GM12878 (cell line): ENCODE data around the gene PRPF31. TPM values are rescaled to one million over a fixed set of nuclear protein-coding genes. Genes with fewer than 3 reads are reported as not detected.

Experiments
- ATAC-seq: fragments of 200-7000 bp; cut with Tn5 transposase; 3 replicates; pipeline ENCODE4 v1.9.1; 2020; ENCODE audit warnings: mild to moderate bottlenecking, moderate library complexity
- BruUV-seq: library from RNA; stranded (reverse); fragments of 400-500 nt; replicated peaks from 2 replicates; lab custom pipeline; 2021; lab: Mats Ljungman, UMichigan
- CTCF ChIA-PET: fragments of 300-600 bp; sonication (Branson Sonifier 250); formaldehyde crosslinking; extraction: SDS; loops from one replicate; lab custom pipeline; 2021; ENCODE audit warnings: inconsistent platforms; lab: Yijun Ruan, JAX
- POLR2A ChIA-PET: fragments of 350-600 bp; formaldehyde crosslinking; extraction: SDS; loops from one replicate; lab custom pipeline; 2021; ENCODE audit warnings: inconsistent platforms; lab: Charles Lee
- RAD21 ChIA-PET: fragments of 300-600 bp; sonication (Branson Sonifier 250); formaldehyde crosslinking; loops from one replicate; lab custom pipeline; 2023; ENCODE audit warnings: antibody characterized with exemption; ENCODE audit not compliant: unreplicated experiment; lab: Charles Lee
- SMC1A ChIA-PET: fragments of 300-600 bp; sonication (Branson Sonifier 250); formaldehyde crosslinking; loops from one replicate; lab custom pipeline; 2023; ENCODE audit not compliant: unreplicated experiment, uncharacterized antibody; lab: Charles Lee
- DNase-seq: peaks from one replicate; pipeline ENCODE4 v3.0.0-alpha.2; 2011; ENCODE audit warnings: low read depth, low spot score
- FAIRE-seq: peaks from 3 replicates; lab custom pipeline; 2011; peaks lifted over from hg19 to GRCh38; lab: Jason Lieb, UNC
- H2AFZ ChIP-seq: 2 replicates; pipeline ENCODE4 v1.6.0; 2011; ENCODE audit warnings: low read depth, low read length, control low read depth; ENCODE audit not compliant: control insufficient read depth
- H3K27ac ChIP-seq: 2 replicates; pipeline ENCODE4 v1.5.1; 2011; ENCODE audit warnings: control low read depth; ENCODE audit not compliant: control insufficient read depth, insufficient read depth
- H3K27me3 ChIP-seq, 2 experiments: replicated peaks in 1 of 2; 2 replicates each; pipeline versions ENCODE4 v1.6.0 to v1.6.1; 2011; ENCODE audit warnings: low read length in 1 of 2; ENCODE audit not compliant: control insufficient read depth in 2 of 2, insufficient read depth in 2 of 2
- H3K36me3 ChIP-seq, 2 experiments: 2 replicates each; pipeline ENCODE4 v1.5.1; 2011; ENCODE audit warnings: low read length in 1 of 2; ENCODE audit not compliant: control insufficient read depth in 2 of 2, insufficient read depth in 2 of 2
- H3K4me1 ChIP-seq: 2 replicates; pipeline ENCODE4 v1.6.1; 2011; ENCODE audit warnings: mild to moderate bottlenecking, low read length, moderate library complexity, mixed read lengths; ENCODE audit not compliant: control insufficient read depth, insufficient read depth
- H3K4me2 ChIP-seq: 2 replicates; pipeline ENCODE4 v1.6.0; 2011; ENCODE audit warnings: control low read depth; ENCODE audit not compliant: control insufficient read depth, insufficient read depth
- H3K4me3 ChIP-seq: fragments of 200-600 bp; sonication (generic); 2 replicates; pipeline ENCODE4 v1.5.1; 2016
- H3K79me2 ChIP-seq: 2 replicates; pipeline ENCODE4 v1.6.0; 2011; ENCODE audit warnings: low read length; ENCODE audit not compliant: control insufficient read depth, insufficient read depth
- H3K9ac ChIP-seq: 2 replicates; pipeline ENCODE4 v1.8.0; 2011; ENCODE audit warnings: low read length, control low read depth, mixed read lengths; ENCODE audit not compliant: control insufficient read depth, insufficient read depth
- H3K9me3 ChIP-seq: replicated peaks from 3 replicates; pipeline ENCODE4 v1.5.1; 2011; ENCODE audit warnings: mild to moderate bottlenecking, low read length; ENCODE audit not compliant: control insufficient read depth, insufficient read depth
- H4K20me1 ChIP-seq: 2 replicates; pipeline ENCODE4 v1.6.0; 2011; ENCODE audit not compliant: control insufficient read depth, insufficient read depth
- CBFB ChIP-seq: IDR thresholded peaks from 2 replicates; pipeline ENCODE4 v1.6.1; 2016; ENCODE audit warnings: antibody characterized with exemption, low read depth
- CEBPB ChIP-seq, 2 experiments: fragments of 150-350 bp in 1 of 2; IDR thresholded peaks; 2 replicates each; pipeline ENCODE4 v1.6.1; 2012 to 2014; ENCODE audit warnings: low read depth in 2 of 2, low read length in 2 of 2, borderline replicate concordance in 1 of 2, inconsistent platforms in 1 of 2
- EED ChIP-seq: sonication (generic); IDR thresholded peaks from 2 replicates; pipeline ENCODE4 v1.6.1; 2016; ENCODE audit warnings: antibody characterized with exemption, low read depth
- FOS ChIP-seq: IDR thresholded peaks from 3 replicates; pipeline ENCODE4 v1.6.1; 2011; ENCODE audit warnings: borderline replicate concordance; ENCODE audit not compliant: insufficient read length; ENCODE audit errors: extremely low read depth
- FOXK2 ChIP-seq: fragments of 450-650 bp; IDR thresholded peaks from 2 replicates; pipeline ENCODE4 v1.6.1; 2017; ENCODE audit warnings: mild to moderate bottlenecking, moderate library complexity
- NR2C1 ChIP-seq: fragments of 450-650 bp; IDR thresholded peaks from 2 replicates; pipeline ENCODE4 v1.6.1; 2017; ENCODE audit warnings: antibody characterized with exemption, mild to moderate bottlenecking, moderate library complexity
- NR2C2 ChIP-seq: IDR thresholded peaks from 2 replicates; pipeline ENCODE4 v1.6.1; 2011; ENCODE audit warnings: borderline replicate concordance, low read depth; ENCODE audit not compliant: control insufficient read depth, insufficient read length
- TCF7 ChIP-seq: IDR thresholded peaks from 2 replicates; pipeline ENCODE4 v1.6.1; 2014; ENCODE audit warnings: antibody characterized with exemption, borderline replicate concordance
- ZSCAN29 ChIP-seq: fragments of 450-650 bp; IDR thresholded peaks from 2 replicates; pipeline ENCODE4 v1.6.1; 2017; ENCODE audit warnings: mild to moderate bottlenecking, moderate library complexity
- WGBS: methylation state at CpG from one replicate; pipeline ENCODE4 v1.1.6; 2016; ENCODE audit warnings: low lambda C conversion rate; ENCODE audit not compliant: insufficient replicate concordance, insufficient coverage; ENCODE audit errors: missing lambda C conversion rate; 5-methylcytosine and 5-hydroxymethylcytosine counted together
- in situ Hi-C: fragments of 300-500 bp; cut with MboI; formaldehyde crosslinking; loops from 9 replicates; pipeline ENCODE4 v1.14.3; 2018; ENCODE audit warnings: mixed read lengths
- intact Hi-C: fragments of 100-400 bp; cut with micrococcal nuclease; formaldehyde crosslinking; loops from one replicate; pipeline ENCODE4 v1.14.2; 2022; ENCODE audit not compliant: unreplicated experiment
- polyA plus RNA-seq, 11 experiments: library from polyadenylated mRNA; depleted of rRNA in 4 of 11; unstranded in 6 of 11; stranded (reverse) in 5 of 11; fragments of >200 nt; fragmentation: Nextera tagmentation in 4 of 11; fragmentation: Illumina TruSeq in 1 of 11; extraction: Ambion mirVana in 4 of 11; extraction: Trizol in 1 of 11; gene quantifications; 1 replicate in 1 of 11; 2 replicates in 10 of 11; pipeline versions ENCODE4 v1.2.1 to v1.2.3, GENCODE V29; 2011 to 2016; ENCODE audit warnings: inconsistent platforms in 2 of 11, missing spikeins in 2 of 11, low read depth in 1 of 11
- total RNA-seq, 4 experiments: library from RNA; depleted of rRNA in 3 of 4; stranded (reverse); fragments of >200 nt in 3 of 4; fragmentation: Illumina TruSeq in 1 of 4; extraction: Trizol in 1 of 4; gene quantifications; 2 replicates each; pipeline versions ENCODE4 v1.2.1 to v1.2.3, GENCODE V29; 2013 to 2021
- TF ChIP-seq, protein P1 (sequence below): IDR thresholded peaks from 2 replicates; pipeline ENCODE4 v1.6.1; 2011; ENCODE audit warnings: borderline replicate concordance, low read depth, mild to moderate bottlenecking, moderate library complexity, mixed read lengths, low read length; ENCODE audit not compliant: insufficient read depth; ENCODE audit errors: extremely low read length

Gene PRPF31
- total and polyA plus RNA-seq, 10 of the 15 experiments (the other 5 are each of a cell fraction or from before 2014, with no cell fraction given): 2.7 to 170 (median 69.7) TPM

DNA sequence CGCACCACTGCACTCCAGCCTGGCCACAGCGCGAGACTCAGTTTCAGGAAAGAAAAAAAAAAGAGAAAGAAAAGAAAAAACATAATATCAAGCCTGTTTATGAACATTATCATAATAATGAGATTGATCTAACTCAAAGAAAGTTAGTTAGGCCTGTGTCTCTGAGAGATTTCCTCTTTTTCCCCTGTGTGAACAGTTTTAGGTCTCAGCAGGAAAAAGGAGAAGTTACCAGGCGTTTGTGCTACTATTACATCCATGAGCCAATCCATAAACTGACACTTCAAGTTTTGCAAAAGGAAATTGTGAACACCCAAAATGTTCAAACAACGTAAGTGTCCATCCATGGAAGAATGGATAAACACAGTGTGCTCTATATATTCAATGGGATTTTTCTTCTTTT, 38.2 kb upstream of the PRPF31 start:
- FAIRE-seq: no peak
- WGBS: 60% methylated on average over 5 of the region's 5 CpGs
- no peak for ATAC-seq
- H3K27me3 ChIP-seq: no peaks in the 10 kb centered on the region
- no peaks in the 10 kb centered on the region for H4K20me1 ChIP-seq
- no peak overlapping the region for H3K27ac ChIP-seq
- TF ChIP-seq TCF7 (no peak), NR2C2 (no peak), NR2C1 (no peak), FOS (no peak), CEBPB (IDR thresholded peaks at IDR 0.05; ENCODE audit: borderline replicate concordance in 1 of 2, low read depth in 2 of 2, low read length in 2 of 2) (no peak), CBFB (no peak), ZSCAN29 (no peak), FOXK2 (no peak), EED (no peak)
- TF ChIP-seq, protein P1, sequence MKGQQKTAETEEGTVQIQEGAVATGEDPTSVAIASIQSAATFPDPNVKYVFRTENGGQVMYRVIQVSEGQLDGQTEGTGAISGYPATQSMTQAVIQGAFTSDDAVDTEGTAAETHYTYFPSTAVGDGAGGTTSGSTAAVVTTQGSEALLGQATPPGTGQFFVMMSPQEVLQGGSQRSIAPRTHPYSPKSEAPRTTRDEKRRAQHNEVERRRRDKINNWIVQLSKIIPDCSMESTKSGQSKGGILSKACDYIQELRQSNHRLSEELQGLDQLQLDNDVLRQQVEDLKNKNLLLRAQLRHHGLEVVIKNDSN: no peak
- ChIA-PET CTCF (no interaction called here), SMC1A (no interaction called here), POLR2A (no interaction called here), RAD21 (no interaction called here)
- H3K9me3 ChIP-seq: peaks cover 4% of the 10 kb centered on the region; the same call in 2 of the 3 replicates
- H3K4me2 ChIP-seq: no peak overlapping the region
- in situ Hi-C loops: no loop called here
- H3K79me2 ChIP-seq: no peaks in the 10 kb centered on the region
- H2AFZ ChIP-seq: no peak overlapping the region
- DNase-seq: no peak
- no peak overlapping the region for H3K9ac ChIP-seq
- BruUV-seq: no TSS peak
- no peaks in the 10 kb centered on the region for H3K4me1 ChIP-seq
- no peaks in the 10 kb centered on the region for H3K36me3 ChIP-seq
- H3K4me3 ChIP-seq: no peak overlapping the region
- intact Hi-C loops: no loop called here
